ENCODE measurements around the gene OR6C65.
"Not testable (repeated sequence)": the region's sequence is repeated elsewhere in the genome, so short reads cannot be mapped to it uniquely, and the experiment has no call there.

OR6C65 gene

GRCh38 chr12:55400229-55400628, at the start of gene OR6C65:
Gene OR6C65 (plus strand): TSS chr12:55400529. CDS start chr12:55400529, 0 bp downstream.
- no peak for DNase-seq (ENCODE audit: low read depth, low spot score)

- DNase-seq (ENCODE audit: low read depth, low spot score): not testable (repeated sequence)
Observed at GRCh38 chr12:55355338-55355737, 45.0 kb upstream of the OR6C65 start.

DNA sequence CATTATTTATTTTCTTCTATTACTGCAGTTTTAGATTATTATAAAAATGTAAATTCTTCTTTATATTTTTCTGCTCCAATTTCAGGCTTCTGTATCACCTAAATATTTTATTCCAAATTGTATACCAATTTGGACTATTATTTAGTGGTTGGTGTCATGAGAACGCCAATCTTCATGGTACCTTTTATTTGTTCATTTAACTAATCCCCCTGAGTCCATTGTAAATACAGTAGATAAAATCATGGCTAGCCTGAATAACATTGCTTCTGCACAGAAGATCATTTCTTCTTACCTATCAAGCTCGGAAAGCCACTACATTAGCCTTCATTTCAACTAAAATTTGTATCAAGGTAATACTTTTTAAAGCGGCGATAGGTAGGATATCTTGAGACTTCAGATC, 37.7 kb upstream of the OR6C65 start, which contains the start of gene OR6C75:
OR6C75 (plus strand) TSS at position 301 of the 400 bp plus-strand sequence. CDS start 2,136 bp downstream, outside the sequence.
- no peak for DNase-seq (ENCODE audit: low read depth, low spot score)

- no peak for DNase-seq (ENCODE audit: low read depth, low spot score)
Observed at GRCh38 chr12:55365086-55365485, 35.2 kb upstream of the OR6C65 start.

GRCh38 chr12:55372521-55372920, 27.8 kb upstream of the OR6C65 start:
- no peak for DNase-seq (ENCODE audit: low read depth, low spot score)

DNA sequence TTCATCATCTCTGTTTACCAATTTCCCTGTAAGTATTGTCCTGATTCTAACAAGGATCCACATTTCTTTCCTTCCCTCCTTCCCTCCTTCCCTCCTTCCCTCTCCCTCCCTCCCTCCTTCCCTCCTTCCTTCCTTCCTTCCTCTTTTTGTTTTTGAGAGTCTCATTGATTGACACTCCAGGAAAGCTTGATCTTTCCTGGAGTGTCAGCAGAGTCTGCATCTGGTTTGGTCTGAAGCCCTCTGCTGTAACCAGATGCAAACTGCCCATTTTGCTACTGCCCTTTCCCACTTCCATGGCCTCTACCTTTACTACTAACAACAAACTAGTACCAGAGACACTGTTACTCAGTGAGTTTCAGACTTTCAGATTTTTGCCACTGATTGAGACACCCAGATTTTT, 14.4 kb upstream of the OR6C65 start:
- DNase-seq (ENCODE audit: low read depth, low spot score): no peak

DNA sequence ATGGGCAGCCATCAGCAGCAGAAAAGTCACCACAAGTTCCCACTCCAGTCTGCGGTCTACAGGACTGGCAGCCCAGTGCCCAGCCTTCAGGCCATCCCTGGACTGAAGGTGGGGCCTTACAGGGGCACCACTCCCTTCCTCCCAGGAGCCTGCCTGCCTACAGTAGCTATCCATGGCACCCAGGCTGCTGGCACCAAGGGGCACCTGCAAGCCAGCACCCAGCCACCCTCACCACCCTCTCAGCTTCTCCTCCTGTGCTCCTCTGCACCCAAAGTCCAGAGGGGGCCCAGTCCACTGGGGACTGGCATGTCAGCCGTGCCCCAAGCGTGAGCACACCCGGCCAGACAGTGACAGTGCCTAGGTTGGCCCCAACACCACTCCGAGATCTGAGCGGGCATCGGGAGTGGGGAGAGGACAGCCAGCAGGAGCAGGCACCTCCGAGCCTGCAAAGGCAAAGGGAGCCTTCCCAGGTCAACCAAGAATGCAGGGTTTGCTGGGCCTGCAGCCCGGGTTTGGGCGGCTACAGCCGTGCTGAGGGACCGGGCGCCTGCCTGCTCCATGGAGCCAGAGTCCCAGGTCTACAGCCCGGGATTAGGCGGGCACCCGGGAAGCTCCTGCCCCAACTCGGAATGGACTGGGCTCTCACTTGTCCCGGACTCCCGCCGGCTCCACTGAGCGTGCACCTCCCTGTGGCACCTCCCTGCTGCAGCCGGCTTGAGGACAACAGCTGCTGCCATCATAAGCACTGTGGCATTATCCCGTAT, 8.1 kb upstream of the OR6C65 start:
- DNase-seq (ENCODE audit: low read depth, low spot score): no peak

DNA sequence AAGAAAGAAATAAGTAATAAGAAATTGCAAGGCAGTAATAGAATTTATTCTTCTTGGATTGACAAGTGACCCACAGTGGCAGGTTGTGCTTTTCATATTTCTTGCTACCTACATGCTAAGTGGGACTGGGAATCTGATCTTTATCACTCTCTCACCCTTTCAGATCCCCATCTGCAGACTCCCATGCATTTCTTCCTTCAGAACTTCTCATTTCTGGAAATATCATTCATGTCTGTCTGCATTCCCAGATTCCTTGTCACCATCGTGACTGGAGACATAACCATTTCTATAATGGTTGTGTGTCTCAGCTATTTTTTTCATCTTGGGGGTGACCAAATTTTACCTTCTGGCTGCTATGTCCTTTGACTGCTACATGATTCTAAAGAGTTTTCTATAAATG, 4.0 kb upstream of the OR6C65 start:
- DNase-seq (ENCODE audit: low read depth, low spot score): no peak

- no peak for DNase-seq (ENCODE audit: low read depth, low spot score)
Observed at GRCh38 chr12:55407866-55408265, 7.5 kb downstream of the OR6C65 start.

DNA sequence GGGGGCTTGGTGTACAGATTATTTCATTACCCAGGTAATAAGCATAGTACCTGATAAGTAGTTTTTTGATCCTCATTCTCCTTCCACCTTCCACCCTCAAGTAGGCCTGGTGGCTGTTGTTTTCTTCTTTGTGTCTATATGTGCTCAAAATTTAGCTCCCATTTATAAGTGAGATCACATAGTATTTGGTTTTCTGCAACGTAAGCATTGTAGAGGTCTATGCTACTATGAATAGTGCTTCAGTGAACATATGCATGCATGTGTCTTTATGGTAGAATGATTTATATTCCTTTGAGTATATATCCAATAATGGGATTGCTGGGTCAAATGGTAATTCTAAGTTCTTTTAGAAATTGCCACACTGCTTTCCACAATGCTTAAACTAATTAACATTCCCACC, 8.8 kb downstream of the OR6C65 start:
- not testable (repeated sequence) for DNase-seq (ENCODE audit: low read depth, low spot score)

DNA sequence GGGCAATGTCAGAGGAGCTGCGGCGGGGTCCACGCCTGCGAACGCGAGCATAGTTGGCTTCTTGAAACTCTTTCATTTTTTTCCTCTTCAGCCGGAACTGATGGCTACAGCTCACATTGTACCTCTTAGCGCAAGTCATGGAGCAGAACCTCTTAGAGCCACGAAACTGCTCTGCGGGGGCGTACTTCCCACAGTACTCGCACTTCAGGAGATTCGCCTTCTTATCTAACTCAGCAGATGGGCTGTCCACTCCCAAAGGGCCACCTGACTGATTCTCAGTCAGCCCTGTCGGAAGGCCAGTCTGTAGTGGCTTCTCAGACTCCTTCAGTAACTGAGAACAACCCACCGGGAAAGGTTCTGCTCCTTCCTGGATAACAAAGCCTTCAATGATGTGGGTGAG, 11.8 kb downstream of the OR6C65 start:
- DNase-seq (ENCODE audit: low read depth, low spot score): not testable (repeated sequence)

GRCh38 chr12:55413498-55414388, 13.4 kb downstream of the OR6C65 start:
- DNase-seq (ENCODE audit: low read depth, low spot score): not testable (repeated sequence)

GRCh38 chr12:55414396-55414823, 14.1 kb downstream of the OR6C65 start:
- DNase-seq (ENCODE audit: low read depth, low spot score): not testable (repeated sequence)

DNA sequence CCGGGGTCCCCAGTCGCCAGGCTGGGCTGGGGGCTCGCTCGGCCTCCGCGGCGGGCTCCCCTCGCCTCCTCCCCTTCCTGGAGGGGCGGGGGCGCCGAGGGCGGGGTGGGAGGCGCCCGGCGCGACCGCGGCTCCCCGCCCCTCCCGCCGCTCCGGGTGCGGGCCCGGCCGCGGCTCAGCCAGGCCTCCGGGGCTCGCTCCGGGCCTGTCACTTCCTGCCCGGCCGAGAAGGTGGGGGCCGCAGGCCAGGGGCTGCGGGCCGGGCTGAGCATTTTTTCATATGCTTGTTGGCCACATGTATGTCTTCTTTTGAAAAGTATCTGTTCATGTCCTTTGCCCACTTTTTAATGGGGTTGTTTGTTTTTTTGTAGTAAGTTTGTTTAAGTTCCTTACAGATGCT, 14.6 kb downstream of the OR6C65 start:
- DNase-seq (ENCODE audit: low read depth, low spot score): not testable (repeated sequence)

GRCh38 chr12:55416961-55417360, 16.6 kb downstream of the OR6C65 start:
- DNase-seq (ENCODE audit: low read depth, low spot score): no peak

DNA sequence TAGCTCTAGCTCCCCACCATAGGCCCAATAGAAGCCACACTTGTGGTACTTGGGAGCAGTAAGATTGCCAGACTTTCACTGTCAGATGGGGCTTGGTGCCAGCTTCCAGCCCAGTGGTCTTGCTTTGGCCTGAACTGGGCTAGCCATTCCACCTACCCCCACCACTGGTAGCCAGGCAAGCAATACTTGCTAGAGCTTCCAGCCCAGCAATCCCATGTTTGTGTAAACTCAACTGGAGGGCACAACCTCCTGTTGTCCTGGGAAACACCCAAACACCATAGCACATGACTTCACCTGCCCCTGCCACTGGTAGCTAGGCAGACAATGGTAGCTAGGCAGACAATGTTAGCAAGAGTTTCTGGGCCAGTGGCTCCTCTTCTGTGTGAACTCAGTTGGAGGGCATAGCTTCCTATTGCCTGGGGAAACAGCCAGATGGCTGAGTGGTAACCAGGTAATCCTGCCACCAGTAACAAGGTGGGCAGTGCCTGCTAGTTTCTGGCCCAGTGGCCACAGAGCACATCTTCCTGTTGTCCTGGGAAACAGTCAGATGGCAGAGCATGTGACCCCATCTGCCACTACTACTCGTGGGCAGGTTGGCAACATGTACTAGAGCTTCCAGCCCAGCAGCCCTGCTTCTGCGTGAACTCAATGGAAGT, 20.1 kb downstream of the OR6C65 start:
- DNase-seq (ENCODE audit: low read depth, low spot score): no peak

GRCh38 chr12:55425954-55426353, 25.6 kb downstream of the OR6C65 start, which contains the start of gene OR6C76:
Gene OR6C76 (plus strand): TSS chr12:55426254. CDS start chr12:55426254, 0 bp downstream.
- no peak for DNase-seq (ENCODE audit: low read depth, low spot score)

DNA sequence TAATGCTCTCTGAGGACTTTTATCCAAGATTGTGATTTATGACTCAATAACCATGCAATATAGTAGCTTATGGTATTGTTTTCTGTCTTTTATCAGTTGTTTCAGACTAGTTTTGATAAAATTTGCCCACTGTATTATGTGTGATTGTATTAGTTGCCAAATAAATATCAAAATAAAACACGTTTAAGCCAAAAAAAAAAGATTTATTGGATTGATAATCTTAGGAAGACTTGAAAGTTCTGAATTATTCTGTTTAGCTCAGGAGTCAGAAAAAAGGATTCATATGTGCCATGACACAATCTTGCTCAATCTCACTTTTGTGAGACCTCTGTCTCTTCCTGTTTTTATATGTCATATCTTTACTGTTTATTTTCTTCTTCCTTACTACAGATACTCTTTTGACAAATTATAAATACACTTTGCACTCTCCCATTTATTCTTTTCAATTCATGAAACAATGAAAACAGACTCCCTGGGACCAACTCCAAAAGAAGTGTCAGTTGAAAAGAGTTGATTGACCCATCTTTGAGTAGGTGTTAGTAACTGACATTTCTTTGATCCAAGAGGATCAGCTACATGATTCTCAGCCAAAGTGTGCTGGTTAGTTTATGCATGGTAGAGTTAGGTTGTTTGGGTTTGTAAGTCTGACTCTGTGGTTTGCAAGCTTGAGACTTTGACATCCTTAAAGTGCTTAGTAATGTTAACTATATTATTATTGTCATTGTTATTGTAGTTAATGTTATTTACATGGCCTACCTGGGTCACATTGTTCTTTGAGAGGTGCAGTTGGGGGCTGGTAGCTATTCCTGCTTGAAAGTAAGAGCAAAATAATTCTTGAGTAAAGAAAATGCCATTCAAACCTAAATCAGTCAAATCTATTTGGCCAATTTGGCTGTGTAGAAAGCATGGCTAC, 28.3 kb downstream of the OR6C65 start:
- no peak for DNase-seq (ENCODE audit: low read depth, low spot score)

GRCh38 chr12:55441233-55441632, 40.9 kb downstream of the OR6C65 start:
- DNase-seq (ENCODE audit: low read depth, low spot score): not testable (repeated sequence)

- no peak for DNase-seq (ENCODE audit: low read depth, low spot score)
Observed at GRCh38 chr12:55443776-55444175, 43.4 kb downstream of the OR6C65 start, which contains the start of gene OR6C2. Gene OR6C2 (plus strand): TSS chr12:55444076. CDS start chr12:55452214, 8,138 bp downstream.

DNA sequence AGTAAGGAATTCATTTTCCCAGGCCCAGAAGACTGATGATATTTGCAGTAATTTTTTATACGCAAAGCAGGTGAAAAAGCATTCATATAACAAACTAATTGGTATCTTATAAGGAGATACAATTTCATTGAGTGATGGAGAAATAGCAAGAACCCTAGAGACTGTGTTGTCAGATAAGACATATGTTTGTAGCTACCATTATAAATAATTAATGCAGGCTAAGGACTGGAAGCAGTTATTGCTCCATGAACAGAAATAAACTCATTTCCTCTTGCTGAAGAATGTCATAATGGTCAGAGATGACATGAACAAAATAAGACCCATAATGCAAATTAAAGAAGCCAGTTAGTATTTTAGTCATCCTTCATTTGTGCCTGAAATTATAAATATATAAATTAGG, 45.0 kb downstream of the OR6C65 start:
- DNase-seq (ENCODE audit: low read depth, low spot score): no peak
